Measurements from ENCODE around the gene C4A. TPM values are rescaled to one million over a fixed set of nuclear protein-coding genes. Genes with fewer than 3 reads are reported as not detected.

C4A gene
- total RNA-seq, 4 donors from 2014 or later, result 16.9 to 210 (median 33.6) TPM

GRCh38 chr6:31965700-31966099, 16.2 kb upstream of the C4A start:
- WGBS, 2 donors (ENCODE audit: low coverage in 1 of 2), result 93% methylated on average over 12 of the region's 13 CpGs; no CpG with 5 or more reads in 1 of the 2 donors
- Histone ChIP-seq H3K9me3 (no peaks in the 10 kb centered on the region), H3K4me1 (peaks cover 3 to 5% (median 5%) of the 10 kb centered on the region in 4 donors), H3K36me3 (peaks cover 0 to 54% (median 18%) of the 10 kb centered on the region in 4 donors), H3K27me3 (no peaks in the 10 kb centered on the region), H3K4me3 (no peak overlapping the region), H3K27ac (no peak overlapping the region)
- in situ Hi-C loops (cut with MboI; ENCODE audit: low pct_ligation_motif_present in 1 of 4, low pct_unique_long_range_greater_than_20kb in 1 of 4, low sequenced_read_pairs in 3 of 4) (loop anchor here in 2 of 4 donors (25.0 kb wide), 1 partner anchor 97 kb away; no protein-coding TSS in a partner anchor), intact Hi-C loops (cut with DNase I; ENCODE audit: low total_unique reads) (no loop called here)
- no peak for DNase-seq
- TF ChIP-seq CTCF (IDR thresholded peaks at IDR 0.05) (no peak), EP300 (IDR thresholded peaks at IDR 0.05; ENCODE audit: low read depth) (no peak), POLR2A (IDR thresholded peaks at IDR 0.05) (no peak), POLR2AphosphoS5 (IDR thresholded peaks at IDR 0.05) (no peak)

- H3K4me1 ChIP-seq, result peaks cover 11 to 13% (median 13%) of the 10 kb centered on the region in 4 donors
- no peak for TF ChIP-seq POLR2AphosphoS5 (IDR thresholded peaks at IDR 0.05)
- TF ChIP-seq POLR2A (IDR thresholded peaks at IDR 0.05), result no peak
- TF ChIP-seq CTCF (IDR thresholded peaks at IDR 0.05), result no peak
- no peak for TF ChIP-seq EP300 (IDR thresholded peaks at IDR 0.05; ENCODE audit: low read depth)
- no peaks in the 10 kb centered on the region for H3K9me3 ChIP-seq
- H3K36me3 ChIP-seq, result peaks cover 0 to 54% (median 18%) of the 10 kb centered on the region in 4 donors
- no peaks in the 10 kb centered on the region for H3K27me3 ChIP-seq
- in situ Hi-C loops (cut with MboI; ENCODE audit: low pct_ligation_motif_present in 1 of 4, low pct_unique_long_range_greater_than_20kb in 1 of 4, low sequenced_read_pairs in 3 of 4) (loop anchor here in 2 of 4 donors (25.0 kb wide), 1 partner anchor 96 kb away; no protein-coding TSS in a partner anchor), intact Hi-C loops (cut with DNase I; ENCODE audit: low total_unique reads) (no loop called here)
- WGBS, 2 donors (ENCODE audit: low coverage in 1 of 2), result 94% methylated on average over 7 of the region's 7 CpGs; no CpG with 5 or more reads in 1 of the 2 donors
- H3K4me3 ChIP-seq, result no peak overlapping the region
- DNase-seq, result no peak
- H3K27ac ChIP-seq, result no peak overlapping the region
Observed at GRCh38 chr6:31966506-31966905, 15.4 kb upstream of the C4A start.

GRCh38 chr6:31966997-31967925, 14.6 kb upstream of the C4A start:
- in situ Hi-C loops (cut with MboI; ENCODE audit: low pct_ligation_motif_present in 1 of 4, low pct_unique_long_range_greater_than_20kb in 1 of 4, low sequenced_read_pairs in 3 of 4), result loop anchor here in 2 of 4 donors (25.0 kb wide), 1 partner anchor 95 kb away; no protein-coding TSS in a partner anchor
- TF ChIP-seq EP300 (IDR thresholded peaks at IDR 0.05; ENCODE audit: low read depth), result no peak
- no peak for TF ChIP-seq POLR2A (IDR thresholded peaks at IDR 0.05)
- no peak for TF ChIP-seq POLR2AphosphoS5 (IDR thresholded peaks at IDR 0.05)
- 81 to 84% methylated on average over 5 to 10 of the region's 10 CpGs for WGBS, 2 donors (ENCODE audit: low coverage in 1 of 2)

GRCh38 chr6:31967926-31968320, 13.9 kb upstream of the C4A start:
- WGBS, 2 donors (ENCODE audit: low coverage in 1 of 2), result 83% methylated on average over 3 of the region's 3 CpGs; no CpG with 5 or more reads in 1 of the 2 donors
- peaks cover 15 to 19% (median 16%) of the 10 kb centered on the region in 4 donors for H3K4me1 ChIP-seq
- peaks cover 0 to 48% (median 18%) of the 10 kb centered on the region in 4 donors for H3K36me3 ChIP-seq
- DNase-seq, result no peak
- intact Hi-C loops (cut with DNase I; ENCODE audit: low total_unique reads) (no loop called here), in situ Hi-C loops (cut with MboI; ENCODE audit: low pct_ligation_motif_present in 1 of 4, low pct_unique_long_range_greater_than_20kb in 1 of 4, low sequenced_read_pairs in 3 of 4) (loop anchor here in 2 of 4 donors (25.0 kb wide), 1 partner anchor 94 kb away; no protein-coding TSS in a partner anchor)
- H3K9me3 ChIP-seq, result no peaks in the 10 kb centered on the region
- H3K4me3 ChIP-seq, result no peak overlapping the region
- TF ChIP-seq EP300 (IDR thresholded peaks at IDR 0.05; ENCODE audit: low read depth) (no peak), CTCF (IDR thresholded peaks at IDR 0.05) (no peak), POLR2AphosphoS5 (IDR thresholded peaks at IDR 0.05) (no peak), POLR2A (IDR thresholded peaks at IDR 0.05) (no peak)
- H3K27me3 ChIP-seq, result no peaks in the 10 kb centered on the region
- no peak overlapping the region for H3K27ac ChIP-seq

More at GRCh38 chr6:31966997-31967925, 14.6 kb upstream of the C4A start:
- Histone ChIP-seq H3K27me3 (no peaks in the 10 kb centered on the region), H3K36me3 (peaks cover 0 to 53% (median 18%) of the 10 kb centered on the region in 4 donors), H3K4me1 (peaks cover 12 to 16% (median 13%) of the 10 kb centered on the region in 4 donors), H3K27ac (no peak overlapping the region), H3K9me3 (no peaks in the 10 kb centered on the region), H3K4me3 (no peak overlapping the region)
- intact Hi-C loops (cut with DNase I; ENCODE audit: low total_unique reads), result no loop called here
- no peak for DNase-seq

Data from transverse colon (tissue), 4 donors.